Measurements from ENCODE around the gene PCBP1.

The PCBP1 gene

GRCh38 chr2:70113359-70114070, 26.2 kb downstream of the PCBP1 start:
- no peak for TF ChIP-seq CTCF (IDR thresholded peaks at IDR 0.05; ENCODE audit: borderline replicate concordance, insufficient read depth, low read depth, low read length)

GRCh38 chr2:70115646-70116442, 28.6 kb downstream of the PCBP1 start:
- H3K4me3 ChIP-seq (ENCODE audit: low read depth, low read length) = no peak overlapping the region

More at GRCh38 chr2:70113359-70114070, 26.2 kb downstream of the PCBP1 start:
- H3K4me3 ChIP-seq (ENCODE audit: low read depth, low read length) = no peak overlapping the region

GRCh38 chr2:70116936-70117552, 29.8 kb downstream of the PCBP1 start:
- H3K4me3 ChIP-seq (ENCODE audit: low read depth, low read length) = no peak overlapping the region
- no peak for TF ChIP-seq CTCF (IDR thresholded peaks at IDR 0.05; ENCODE audit: borderline replicate concordance, insufficient read depth, low read depth, low read length)

More at GRCh38 chr2:70115646-70116442, 28.6 kb downstream of the PCBP1 start:
- no peak for TF ChIP-seq CTCF (IDR thresholded peaks at IDR 0.05; ENCODE audit: borderline replicate concordance, insufficient read depth, low read depth, low read length)

- no peak for TF ChIP-seq CTCF (IDR thresholded peaks at IDR 0.05; ENCODE audit: borderline replicate concordance, insufficient read depth, low read depth, low read length)
These were observed 31.6 kb downstream of the PCBP1 start for GRCh38 chr2:70118798-70119454.

GRCh38 chr2:70121627-70122372, 34.5 kb downstream of the PCBP1 start:
- TF ChIP-seq CTCF (IDR thresholded peaks at IDR 0.05; ENCODE audit: borderline replicate concordance, insufficient read depth, low read depth, low read length) = no peak
- no peak overlapping the region for H3K4me3 ChIP-seq (ENCODE audit: low read depth, low read length)

More at GRCh38 chr2:70118798-70119454, 31.6 kb downstream of the PCBP1 start:
- no peak overlapping the region for H3K4me3 ChIP-seq (ENCODE audit: low read depth, low read length)

- TF ChIP-seq CTCF (IDR thresholded peaks at IDR 0.05; ENCODE audit: borderline replicate concordance, insufficient read depth, low read depth, low read length) = no peak
- no peak overlapping the region for H3K4me3 ChIP-seq (ENCODE audit: low read depth, low read length)
These were observed 35.2 kb downstream of the PCBP1 start for GRCh38 chr2:70122470-70122869.
